ENCODE measurements around the gene NLRP13. TPM values are rescaled to one million over a fixed set of nuclear protein-coding genes. Genes with fewer than 3 reads are reported as not detected.

Gene NLRP13
- total and polyA plus RNA-seq, 2 of the 8 experiments (the other 6 are each of a cell fraction or from before 2014, with no cell fraction given) = not detected

DNA sequence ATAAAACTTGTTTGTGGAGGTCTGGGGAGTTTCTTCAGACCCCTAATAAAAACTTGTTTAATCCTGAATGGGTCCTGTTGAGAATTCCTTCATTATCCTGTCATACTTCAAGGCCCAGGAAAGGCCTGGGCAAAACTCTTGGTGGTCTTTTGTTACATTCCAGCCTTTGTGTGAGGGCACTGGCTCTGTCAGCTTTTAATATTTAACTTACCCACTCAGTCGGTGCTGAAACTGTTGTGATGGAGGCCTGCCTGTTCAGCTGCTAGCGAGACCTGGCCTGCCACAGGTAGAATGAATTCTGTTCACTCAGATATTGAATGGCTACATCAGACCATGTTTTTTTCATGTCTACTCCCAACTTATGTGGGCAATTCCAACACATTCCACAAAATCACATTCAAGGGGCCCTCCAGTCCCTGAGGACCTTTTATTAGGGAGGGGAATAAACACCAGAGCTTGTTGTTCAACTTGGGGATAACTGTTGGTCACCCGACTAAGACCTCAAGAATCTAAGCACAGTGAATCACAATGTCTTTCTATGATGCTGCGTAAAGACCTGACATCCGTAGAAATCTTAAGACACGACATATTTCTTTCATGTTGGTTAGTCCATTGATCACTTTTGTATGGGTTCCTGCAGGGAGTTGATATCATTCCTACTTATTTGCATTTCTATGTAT is 28.0 kb upstream of the NLRP13 start:
- Histone ChIP-seq H2BK15ac (ENCODE audit: low read length) (no peak overlapping the region), H2BK120ac (replicated peaks; ENCODE audit: low read depth, low read length) (no peak overlapping the region), H3K4me2 (ENCODE audit: insufficient read depth in 1 of 2, low read depth in 2 of 2, low read length in 2 of 2) (no peak overlapping the region), H2AK5ac (ENCODE audit: low read depth, low read length) (no peak overlapping the region), H3K23me2 (ENCODE audit: low read depth, low read length) (no peaks in the 10 kb centered on the region), H2AFZ (ENCODE audit: low read length) (no peak overlapping the region), H3K27ac (ENCODE audit: low read depth, low read length) (no peak overlapping the region), H2BK5ac (ENCODE audit: low read depth, low read length) (no peak overlapping the region), H3K79me2 (ENCODE audit: control insufficient read depth in 1 of 2, insufficient read depth in 2 of 2, low read length in 2 of 2) (no peaks in the 10 kb centered on the region), H3K9me3 (ENCODE audit: insufficient read depth in 2 of 2, low read depth in 1 of 2, low read length in 1 of 2) (peaks cover 64 to 82% of the 10 kb centered on the region in 2 experiments), H3K14ac (ENCODE audit: insufficient read length) (no peak overlapping the region), H3K4me1 (replicated peaks in 1 of 4; ENCODE audit: control insufficient read depth in 3 of 4, insufficient read depth in 4 of 4, low read length in 3 of 4) (no peaks in the 10 kb centered on the region), H4K8ac (ENCODE audit: extremely low read depth, insufficient read depth, low read length) (no peak overlapping the region), H3K4me3 (ENCODE audit: extremely low read depth in 1 of 4, insufficient read depth in 2 of 4, low read depth in 3 of 4, low read length in 4 of 4) (no peak overlapping the region), H3K56ac (replicated peaks; ENCODE audit: insufficient read length, low read depth, low read length) (no peak overlapping the region), H2BK12ac (ENCODE audit: low read depth, low read length) (no peak overlapping the region), H4K91ac (replicated peaks; ENCODE audit: insufficient read length, low read length) (no peak overlapping the region), H4K20me1 (replicated peaks in 1 of 2; ENCODE audit: control insufficient read depth in 1 of 2, insufficient read depth in 2 of 2, low read length in 2 of 2) (no peaks in the 10 kb centered on the region), H3K23ac (ENCODE audit: insufficient read length) (no peak overlapping the region), H4K5ac (ENCODE audit: insufficient read length, low read depth, low read length) (no peak overlapping the region), H3K9ac (replicated peaks in 1 of 4; ENCODE audit: extremely low read depth in 1 of 4, low read depth in 3 of 4, low read length in 3 of 4) (no peak overlapping the region), H3K79me1 (ENCODE audit: low read depth, low read length) (no peaks in the 10 kb centered on the region), H2BK20ac (ENCODE audit: low read length) (no peak overlapping the region), H3K36me3 (ENCODE audit: control insufficient read depth in 2 of 4, insufficient read depth in 4 of 4, low read length in 3 of 4) (no peaks in the 10 kb centered on the region), H3K18ac (ENCODE audit: extremely low read depth, low read length) (no peak overlapping the region), H3K27me3 (replicated peaks in 1 of 4; ENCODE audit: control insufficient read depth in 3 of 4, extremely low read depth in 1 of 4, insufficient read depth in 3 of 4, low read length in 3 of 4) (no peaks in the 10 kb centered on the region), H3K4ac (replicated peaks; ENCODE audit: insufficient read length, low read depth, low read length) (no peak overlapping the region)
- 80% methylated on average over 6 of the region's 6 CpGs; no CpG with 5 or more reads in 1 of the 2 experiments for WGBS, 2 experiments (ENCODE audit: extremely low coverage in 1 of 2, insufficient coverage in 1 of 2, insufficient read length in 1 of 2, insufficient replicate concordance in 2 of 2, low coverage in 1 of 2, low lambda C conversion rate in 2 of 2, missing lambda C conversion rate in 1 of 2)
- TF ChIP-seq TCF12 (IDR thresholded peaks at IDR 0.05; ENCODE audit: low read depth, low read length) (no peak), CHD2 (IDR thresholded peaks at IDR 0.05; ENCODE audit: low read length) (no peak), TEAD4 (IDR thresholded peaks at IDR 0.05; ENCODE audit: low read depth, low read length) (no peak), RXRA (IDR thresholded peaks at IDR 0.05; ENCODE audit: insufficient read depth, low read depth, low read length) (no peak), SIRT6 (IDR thresholded peaks at IDR 0.05; ENCODE audit: low read length) (no peak), HDAC2 (IDR thresholded peaks at IDR 0.05; ENCODE audit: borderline replicate concordance in 1 of 2, low read depth in 2 of 2, low read length in 2 of 2) (no peak), CBX8 (IDR thresholded peaks at IDR 0.05; ENCODE audit: borderline replicate concordance, low read depth, low read length) (no peak)
- ChIA-PET POLR2A (ENCODE audit: partially characterized antibody) (no interaction called here), CTCF (ENCODE audit: partially characterized antibody) (interaction anchor here (0.8 kb wide), 1 partner anchor 105 kb away, joined by 3 read pairs; no protein-coding TSS in a partner anchor)
- FAIRE-seq (no peak), DNase-seq (ENCODE audit: low read depth in 1 of 2, low spot score in 2 of 2) (no peak)

Measured in H1 (cell line).